Ovary (tissue), 9 donors: ENCODE results near the gene SEC16A. TPM values are rescaled to one million over a fixed set of nuclear protein-coding genes. Genes with fewer than 3 reads are reported as not detected.

Experiments used
- DNase-seq, 5 donors: peaks; one replicate each; pipeline ENCODE4 v3.0.0-alpha.2; 2019 to 2020
- H3K27ac ChIP-seq, 2 donors: fragments of 200-600 bp; one replicate each; pipeline versions ENCODE4 v1.5.1 to v1.8.0; 2019 to 2022
- H3K27me3 ChIP-seq: fragments of 200-600 bp; one replicate; pipeline ENCODE4 v1.8.0; 2022
- H3K36me3 ChIP-seq: fragments of 200-600 bp; sonication (generic); one replicate; pipeline ENCODE4 v1.5.1; 2019
- H3K4me1 ChIP-seq: one replicate; pipeline ENCODE4 v1.8.1; 2013; ENCODE audit warnings: mild to moderate bottlenecking, moderate library complexity; ENCODE audit not compliant: insufficient read depth
- H3K4me3 ChIP-seq: fragments of 200-600 bp; sonication (generic); one replicate; pipeline ENCODE4 v1.5.1; 2017
- H3K9me3 ChIP-seq, 2 donors: fragments of 200-600 bp in 1 of 2; sonication (generic) in 1 of 2; one replicate each; pipeline versions ENCODE4 v1.5.1 to v1.8.1; 2013 to 2019; ENCODE audit warnings: mild to moderate bottlenecking in 1 of 2, moderate library complexity in 1 of 2
- EP300 ChIP-seq: sonication (generic); formaldehyde crosslinking; IDR thresholded peaks from one replicate; pipeline ENCODE4 v1.6.1; 2017; ENCODE audit warnings: antibody characterized with exemption
- POLR2A ChIP-seq: fragments of 450-650 bp; IDR thresholded peaks from one replicate; pipeline ENCODE4 v1.6.1; 2017; ENCODE audit warnings: antibody characterized with exemption, mild to moderate bottlenecking, moderate library complexity
- WGBS, 3 donors: extraction: QIAGEN DNeasy Blood & Tissue Kit in 1 of 3; methylation state at CpG; one replicate each; pipeline versions ENCODE4 v1.1.5 to v1.1.7; 2013 to 2017; 5-methylcytosine and 5-hydroxymethylcytosine counted together
- intact Hi-C, 4 donors: fragments of 100-400 bp; cut with DNase I; formaldehyde crosslinking; loops; one replicate each; pipeline versions ENCODE4 v1.11.0 to v1.15.1; 2022 to 2023
- polyA plus RNA-seq, 2 donors: library from polyadenylated mRNA; stranded (reverse); fragments of 200-250 nt in 1 of 2; fragments of 350-450 nt in 1 of 2; fragmentation: Illumina TruSeq in 1 of 2; extraction: RNeasy Lipid Tissue Mini Kit (QIAGEN cat#74804) in 1 of 2; gene quantifications; one replicate each; pipeline ENCODE4 v1.2.3, GENCODE V29; 2013 to 2014
- total RNA-seq, 7 donors: library from RNA; depleted of rRNA in 2 of 7; stranded (reverse); fragments of >200 nt in 2 of 7; fragmentation: NEBNext Ultra II Directional in 3 of 7; extraction: Animal tissue kit (Norgen Biotek cat#: 25700) in 3 of 7; gene quantifications; one replicate each; pipeline versions ENCODE4 v1.1.0 to v1.2.4, GENCODE V29; 2016 to 2023
- TF ChIP-seq, protein P1 (sequence below), 3 donors: fragments of 450-650 bp in 2 of 3; fragments of 200-600 bp in 1 of 3; IDR thresholded peaks; one replicate each; pipeline versions ENCODE4 v1.5.1 to v1.8.0; 2016 to 2022; ENCODE audit warnings: antibody characterized with exemption in 3 of 3, mild to moderate bottlenecking in 1 of 3
- donor health status: DM: no; HTN: no; CAD: no; lungs with moderate emphysema.
- donor health status: DM: no; HTN: no; CAD: no.
- donor health status: Bipolar disorder and iron deficiency.
- donor health status: DM: yes; HTN: yes; CAD: no.
- donor health status: DM: no; HTN: no; CAD: no.
- donor health status: DM: yes; HTN: yes; CAD: no.

SEC16A gene
- total and polyA plus RNA-seq, 9 donors = 27.6 to 61.4 (median 46.5) TPM

DNA sequence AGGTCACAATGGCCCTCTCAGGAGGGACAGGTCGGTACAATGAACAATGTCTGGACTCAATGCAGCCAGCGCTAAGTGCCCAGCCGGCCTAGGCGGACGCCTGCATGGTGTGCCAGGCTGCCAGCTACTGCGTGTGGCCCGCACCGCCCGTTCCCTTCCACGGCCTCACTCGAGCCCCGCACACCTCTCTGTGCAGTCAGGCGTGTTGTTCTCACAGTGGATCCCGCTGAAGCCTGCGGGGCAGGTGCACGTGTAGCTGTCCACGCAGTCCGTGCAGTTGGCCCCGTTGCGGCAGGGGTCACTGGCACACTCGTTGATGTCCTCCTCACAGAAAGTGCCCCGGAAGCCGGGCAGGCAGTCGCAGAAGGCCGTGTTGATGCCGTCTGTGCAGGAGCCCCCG lies 26.7 kb upstream of the SEC16A start:
- no peaks in the 10 kb centered on the region for H3K9me3 ChIP-seq
- H3K36me3 ChIP-seq = no peaks in the 10 kb centered on the region
- H3K27me3 ChIP-seq = no peaks in the 10 kb centered on the region
- intact Hi-C loops = no loop called here
- 90 to 94% (median 92%) methylated on average over 27 of the region's 27 CpGs for WGBS, 3 donors
- H3K27ac ChIP-seq = no peak overlapping the region
- TF ChIP-seq, protein P1, sequence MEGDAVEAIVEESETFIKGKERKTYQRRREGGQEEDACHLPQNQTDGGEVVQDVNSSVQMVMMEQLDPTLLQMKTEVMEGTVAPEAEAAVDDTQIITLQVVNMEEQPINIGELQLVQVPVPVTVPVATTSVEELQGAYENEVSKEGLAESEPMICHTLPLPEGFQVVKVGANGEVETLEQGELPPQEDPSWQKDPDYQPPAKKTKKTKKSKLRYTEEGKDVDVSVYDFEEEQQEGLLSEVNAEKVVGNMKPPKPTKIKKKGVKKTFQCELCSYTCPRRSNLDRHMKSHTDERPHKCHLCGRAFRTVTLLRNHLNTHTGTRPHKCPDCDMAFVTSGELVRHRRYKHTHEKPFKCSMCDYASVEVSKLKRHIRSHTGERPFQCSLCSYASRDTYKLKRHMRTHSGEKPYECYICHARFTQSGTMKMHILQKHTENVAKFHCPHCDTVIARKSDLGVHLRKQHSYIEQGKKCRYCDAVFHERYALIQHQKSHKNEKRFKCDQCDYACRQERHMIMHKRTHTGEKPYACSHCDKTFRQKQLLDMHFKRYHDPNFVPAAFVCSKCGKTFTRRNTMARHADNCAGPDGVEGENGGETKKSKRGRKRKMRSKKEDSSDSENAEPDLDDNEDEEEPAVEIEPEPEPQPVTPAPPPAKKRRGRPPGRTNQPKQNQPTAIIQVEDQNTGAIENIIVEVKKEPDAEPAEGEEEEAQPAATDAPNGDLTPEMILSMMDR (IDR thresholded peaks at IDR 0.05) = no peak
- no peak for TF ChIP-seq POLR2A
- no peak for TF ChIP-seq EP300
- H3K4me3 ChIP-seq = no peak overlapping the region
- no peak for DNase-seq
- no peaks in the 10 kb centered on the region for H3K4me1 ChIP-seq

DNA sequence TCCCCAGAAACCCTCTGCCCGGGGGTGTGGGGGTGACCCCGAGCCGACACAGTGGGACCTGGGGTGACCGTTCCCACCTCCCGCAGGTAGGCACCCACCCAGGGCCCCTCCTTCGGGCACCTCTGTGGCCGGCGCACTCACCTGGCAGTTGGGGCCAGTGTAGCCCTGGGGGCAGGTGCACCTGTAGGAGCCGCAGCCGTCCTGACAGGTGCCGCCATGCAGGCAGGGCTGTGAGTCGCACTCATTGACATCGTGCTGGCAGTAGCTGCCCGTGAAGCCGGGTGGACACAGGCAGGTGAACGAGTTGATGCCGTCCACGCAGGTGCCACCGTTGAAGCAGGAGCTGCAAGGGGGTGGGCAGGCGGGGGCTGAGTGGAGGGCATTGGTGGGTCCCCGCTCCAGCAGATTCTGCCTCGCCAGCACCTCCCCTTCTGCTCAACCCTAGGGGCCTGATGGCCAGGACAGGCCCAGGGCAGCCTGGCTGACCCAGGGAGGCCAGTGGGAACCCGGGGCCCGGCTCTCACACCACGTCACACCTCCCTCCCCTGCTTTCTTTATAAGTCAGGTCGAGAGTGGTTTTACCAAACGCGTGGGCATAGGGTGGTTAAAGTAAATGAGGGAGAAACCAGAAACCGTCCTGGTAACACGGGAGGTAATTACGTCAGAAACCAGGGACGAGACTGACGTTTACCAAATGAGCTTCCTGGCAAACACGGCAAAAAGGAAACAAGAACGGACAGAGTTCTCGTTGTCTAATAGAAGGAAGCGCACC lies 26.1 kb upstream of the SEC16A start:
- Histone ChIP-seq H3K9me3 (no peaks in the 10 kb centered on the region), H3K4me3 (no peak overlapping the region), H3K4me1 (no peaks in the 10 kb centered on the region), H3K36me3 (no peaks in the 10 kb centered on the region), H3K27me3 (no peaks in the 10 kb centered on the region), H3K27ac (no peak overlapping the region)
- DNase-seq = no peak
- TF ChIP-seq POLR2A = no peak
- no peak for TF ChIP-seq EP300
- TF ChIP-seq, protein P1 (IDR thresholded peaks at IDR 0.05) = no peak
- intact Hi-C loops = no loop called here
- 89 to 92% (median 91%) methylated on average over 37 of the region's 37 CpGs for WGBS, 3 donors

DNA sequence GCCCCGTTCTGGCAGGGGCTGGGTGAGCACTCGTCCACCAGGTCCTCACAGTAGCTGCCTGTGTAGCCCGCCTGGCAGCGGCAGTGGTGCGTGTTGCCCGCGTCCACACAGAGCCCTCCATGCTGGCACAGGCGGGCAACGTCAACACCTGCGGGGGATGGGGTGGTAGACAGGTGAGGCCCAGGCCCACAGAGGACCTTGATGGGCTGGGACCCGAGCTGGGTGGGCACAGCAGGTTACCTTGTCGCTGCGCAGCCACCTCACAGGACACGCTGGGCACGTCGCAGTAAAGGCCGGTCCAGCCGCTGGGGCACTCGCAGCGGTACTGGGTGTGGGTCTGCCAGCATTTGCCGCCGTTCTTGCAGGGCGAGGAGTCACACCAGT lies 25.1 kb upstream of the SEC16A start:
- intact Hi-C loops = no loop called here
- Histone ChIP-seq H3K27me3 (no peaks in the 10 kb centered on the region), H3K27ac (no peak overlapping the region), H3K4me1 (no peaks in the 10 kb centered on the region), H3K9me3 (no peaks in the 10 kb centered on the region), H3K36me3 (no peaks in the 10 kb centered on the region), H3K4me3 (no peak overlapping the region)
- TF ChIP-seq, protein P1 (IDR thresholded peaks at IDR 0.05) = no peak
- TF ChIP-seq POLR2A = no peak
- TF ChIP-seq EP300 = no peak
- WGBS, 3 donors = 93 to 97% (median 94%) methylated on average over 23 of the region's 23 CpGs
- no peak for DNase-seq

DNA sequence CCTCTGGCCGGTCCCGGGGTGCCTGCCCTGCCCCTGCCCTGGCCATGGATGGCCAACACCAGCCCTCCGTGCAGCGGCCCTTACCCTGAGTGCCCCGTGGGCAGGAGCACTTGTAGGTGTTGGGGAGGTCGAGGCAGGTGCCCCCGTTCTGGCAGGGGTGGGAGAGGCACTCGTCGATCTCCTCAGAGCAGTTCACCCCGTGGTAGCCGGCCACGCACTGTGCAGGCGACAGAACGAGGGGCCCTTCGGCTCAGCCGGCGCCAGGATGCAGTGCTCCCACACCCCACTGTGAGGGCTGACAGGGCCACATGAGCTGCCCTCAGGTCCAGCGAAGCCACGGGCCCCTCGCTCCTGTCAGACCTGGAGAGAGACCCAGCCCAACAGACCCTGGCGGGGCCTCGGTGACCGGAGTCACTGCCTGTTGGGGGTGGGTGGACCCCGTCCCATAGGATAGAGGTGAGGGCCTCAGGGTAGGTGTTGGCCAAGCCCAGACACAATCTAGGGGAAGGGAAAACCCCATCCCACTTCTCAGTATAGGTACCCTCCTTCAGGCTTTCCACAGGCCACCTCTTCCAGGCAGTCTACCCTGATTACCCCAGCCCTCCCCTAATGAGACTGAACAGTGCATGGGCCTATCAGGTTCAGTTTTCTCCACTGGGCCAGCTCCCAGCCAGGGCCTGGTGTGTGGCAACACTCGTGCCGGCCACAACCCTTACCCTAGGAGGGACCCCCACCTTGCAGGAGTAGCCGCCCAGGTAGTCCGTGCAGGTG lies 24.6 kb upstream of the SEC16A start:
- WGBS, 3 donors = 88 to 91% (median 90%) methylated on average over 24 to 28 of the region's 28 CpGs
- TF ChIP-seq, protein P1 (IDR thresholded peaks at IDR 0.05) = no peak
- no peak for TF ChIP-seq POLR2A
- TF ChIP-seq EP300 = no peak
- no peak overlapping the region for H3K4me3 ChIP-seq
- H3K36me3 ChIP-seq = no peaks in the 10 kb centered on the region
- intact Hi-C loops = no loop called here
- no peak overlapping the region for H3K27ac ChIP-seq
- no peaks in the 10 kb centered on the region for H3K4me1 ChIP-seq
- DNase-seq = no peak
- H3K9me3 ChIP-seq = no peaks in the 10 kb centered on the region
- no peaks in the 10 kb centered on the region for H3K27me3 ChIP-seq
